OCI-LY7 (cell line): ENCODE measurements around the gene NCAN. TPM values are rescaled to one million over a fixed set of nuclear protein-coding genes. Genes with fewer than 3 reads are reported as not detected.

Experiments
- BruUV-seq: library from RNA; stranded (reverse); fragments of 400-500 nt; replicated peaks from 2 replicates; lab custom pipeline; 2021; lab: Mats Ljungman, UMichigan
- CTCF ChIA-PET: fragments of 300-600 bp; sonication (Branson Sonifier 250); formaldehyde crosslinking; loops from one replicate; lab custom pipeline; 2022; ENCODE audit warnings: antibody characterized with exemption; ENCODE audit not compliant: unreplicated experiment; lab: Charles Lee
- POLR2A ChIA-PET: fragments of 300-600 bp; sonication (Branson Sonifier 250); formaldehyde crosslinking; loops from one replicate; lab custom pipeline; 2022; ENCODE audit warnings: antibody characterized with exemption; lab: Charles Lee
- DNase-seq: peaks from one replicate; pipeline ENCODE4 v3.0.0-alpha.2; 2015; ENCODE audit warnings: low spot score
- H2AFZ ChIP-seq: fragments of 200-600 bp; sonication (generic), shearing (Covaris generic); 2 replicates; pipeline ENCODE4 v1.6.1; 2014; ENCODE audit warnings: mild to moderate bottlenecking, antibody characterized with exemption, low read length, moderate library complexity
- H3K27ac ChIP-seq: fragments of 200-600 bp; sonication (generic); 2 replicates; pipeline ENCODE4 v1.5.1; 2014; ENCODE audit warnings: mixed run types, low read depth, mild to moderate bottlenecking, moderate library complexity, low read length, inconsistent platforms; ENCODE audit not compliant: poor library complexity, severe bottlenecking
- H3K36me3 ChIP-seq: fragments of 200-600 bp; sonication (generic); 2 replicates; pipeline ENCODE4 v1.6.1; 2014; ENCODE audit warnings: mild to moderate bottlenecking, antibody characterized with exemption, low read length, moderate library complexity, mixed read lengths; ENCODE audit not compliant: insufficient read depth
- H3K4me1 ChIP-seq: fragments of 200-600 bp; sonication (generic); 2 replicates; pipeline ENCODE4 v1.5.1; 2014; ENCODE audit warnings: mild to moderate bottlenecking, low read length; ENCODE audit not compliant: insufficient read depth, poor library complexity, severe bottlenecking
- H3K4me2 ChIP-seq: fragments of 200-600 bp; sonication (generic); 2 replicates; pipeline ENCODE4 v1.6.1; 2014; ENCODE audit warnings: mild to moderate bottlenecking, low read length
- H3K4me3 ChIP-seq: fragments of 200-600 bp; sonication (generic); 2 replicates; pipeline ENCODE4 v1.5.1; 2014; ENCODE audit warnings: mild to moderate bottlenecking, low read depth, low read length; ENCODE audit not compliant: poor library complexity, severe bottlenecking
- H3K79me2 ChIP-seq: fragments of 200-600 bp; sonication (generic); 2 replicates; pipeline ENCODE4 v1.6.1; 2016; ENCODE audit warnings: low read depth, mild to moderate bottlenecking, low read length, moderate library complexity, mixed read lengths; ENCODE audit not compliant: insufficient read depth
- H3K9me2 ChIP-seq: fragments of 200-600 bp; sonication (generic); 2 replicates; pipeline ENCODE4 v1.6.1; 2016; ENCODE audit warnings: mild to moderate bottlenecking, low read length, mixed read lengths; ENCODE audit not compliant: insufficient read depth
- H3K9me3 ChIP-seq: fragments of 200-600 bp; sonication (generic); 2 replicates; pipeline ENCODE4 v1.6.1; 2014; ENCODE audit warnings: mild to moderate bottlenecking, mixed run types, low read length, mixed read lengths
- H4K20me1 ChIP-seq: fragments of 200-600 bp; sonication (generic); 2 replicates; pipeline ENCODE4 v1.6.1; 2014; ENCODE audit warnings: mild to moderate bottlenecking, antibody characterized with exemption, low read length, moderate library complexity, mixed read lengths; ENCODE audit not compliant: insufficient read depth
- EZH2phosphoT487 ChIP-seq: fragments of 200-600 bp; sonication (generic); IDR thresholded peaks from 2 replicates; pipeline ENCODE4 v1.6.1; 2018; ENCODE audit warnings: low read depth, borderline replicate concordance, mild to moderate bottlenecking, mixed run types, antibody characterized with exemption, low read length, moderate library complexity, mixed read lengths
- intact Hi-C: fragments of 100-400 bp; cut with micrococcal nuclease; formaldehyde crosslinking; loops from one replicate; pipeline ENCODE4 v1.10.0; 2022; ENCODE audit not compliant: unreplicated experiment
- total RNA-seq, 2 experiments: library from RNA; depleted of rRNA in 1 of 2; stranded (reverse); fragments of >200 nt in 1 of 2; shearing (Covaris generic) in 1 of 2; gene quantifications; 2 replicates each; pipeline ENCODE4 v1.2.3, GENCODE V29; 2014 to 2022
- TF ChIP-seq, protein P1 (sequence below): fragments of 200-600 bp; sonication (generic); conservative IDR thresholded peaks from 2 replicates; pipeline ENCODE4 v1.5.1; 2014; ENCODE audit warnings: mild to moderate bottlenecking, antibody characterized with exemption, low read length, moderate library complexity, mixed read lengths

The NCAN gene
- total RNA-seq, 2 experiments from 2014 or later, result not detected

DNA sequence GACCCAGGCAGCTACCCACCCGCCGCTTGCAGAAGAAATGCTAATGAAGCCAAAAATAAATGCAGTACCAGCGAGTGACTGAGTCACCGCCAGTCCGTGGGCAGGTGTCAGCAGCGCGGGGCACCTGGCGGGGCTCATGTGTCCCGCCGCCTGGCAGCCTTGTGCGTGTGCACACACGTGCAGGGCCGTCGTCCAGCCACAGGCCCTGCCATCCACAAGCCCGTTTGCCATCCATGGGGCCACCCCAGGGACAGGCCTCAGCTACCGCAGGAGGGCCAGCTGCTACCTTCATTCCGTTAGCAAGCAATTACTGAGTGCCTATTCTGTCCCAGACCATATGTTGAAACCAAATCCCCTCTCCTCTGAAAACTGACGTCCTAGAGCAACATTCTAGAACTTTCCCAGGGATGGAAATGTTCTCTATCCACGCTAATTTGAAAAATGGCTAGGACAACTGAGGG lies 20.5 kb downstream of the NCAN start:
- ChIA-PET POLR2A (no interaction called here), CTCF (no interaction called here)
- Histone ChIP-seq H3K9me3 (peaks cover 9% of the 10 kb centered on the region; the same call in 1 of the 2 replicates), H3K4me3 (no peak overlapping the region), H3K27ac (no peak overlapping the region), H4K20me1 (no peaks in the 10 kb centered on the region), H3K79me2 (no peaks in the 10 kb centered on the region), H3K4me2 (no peak overlapping the region), H2AFZ (no peak overlapping the region), H3K36me3 (no peaks in the 10 kb centered on the region), H3K9me2 (no peaks in the 10 kb centered on the region), H3K4me1 (no peaks in the 10 kb centered on the region)
- BruUV-seq, result no TSS peak
- no peak for DNase-seq
- TF ChIP-seq, protein P1, sequence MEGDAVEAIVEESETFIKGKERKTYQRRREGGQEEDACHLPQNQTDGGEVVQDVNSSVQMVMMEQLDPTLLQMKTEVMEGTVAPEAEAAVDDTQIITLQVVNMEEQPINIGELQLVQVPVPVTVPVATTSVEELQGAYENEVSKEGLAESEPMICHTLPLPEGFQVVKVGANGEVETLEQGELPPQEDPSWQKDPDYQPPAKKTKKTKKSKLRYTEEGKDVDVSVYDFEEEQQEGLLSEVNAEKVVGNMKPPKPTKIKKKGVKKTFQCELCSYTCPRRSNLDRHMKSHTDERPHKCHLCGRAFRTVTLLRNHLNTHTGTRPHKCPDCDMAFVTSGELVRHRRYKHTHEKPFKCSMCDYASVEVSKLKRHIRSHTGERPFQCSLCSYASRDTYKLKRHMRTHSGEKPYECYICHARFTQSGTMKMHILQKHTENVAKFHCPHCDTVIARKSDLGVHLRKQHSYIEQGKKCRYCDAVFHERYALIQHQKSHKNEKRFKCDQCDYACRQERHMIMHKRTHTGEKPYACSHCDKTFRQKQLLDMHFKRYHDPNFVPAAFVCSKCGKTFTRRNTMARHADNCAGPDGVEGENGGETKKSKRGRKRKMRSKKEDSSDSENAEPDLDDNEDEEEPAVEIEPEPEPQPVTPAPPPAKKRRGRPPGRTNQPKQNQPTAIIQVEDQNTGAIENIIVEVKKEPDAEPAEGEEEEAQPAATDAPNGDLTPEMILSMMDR, result no peak
- TF ChIP-seq EZH2phosphoT487, result no peak
- intact Hi-C loops, result no loop called here

DNA sequence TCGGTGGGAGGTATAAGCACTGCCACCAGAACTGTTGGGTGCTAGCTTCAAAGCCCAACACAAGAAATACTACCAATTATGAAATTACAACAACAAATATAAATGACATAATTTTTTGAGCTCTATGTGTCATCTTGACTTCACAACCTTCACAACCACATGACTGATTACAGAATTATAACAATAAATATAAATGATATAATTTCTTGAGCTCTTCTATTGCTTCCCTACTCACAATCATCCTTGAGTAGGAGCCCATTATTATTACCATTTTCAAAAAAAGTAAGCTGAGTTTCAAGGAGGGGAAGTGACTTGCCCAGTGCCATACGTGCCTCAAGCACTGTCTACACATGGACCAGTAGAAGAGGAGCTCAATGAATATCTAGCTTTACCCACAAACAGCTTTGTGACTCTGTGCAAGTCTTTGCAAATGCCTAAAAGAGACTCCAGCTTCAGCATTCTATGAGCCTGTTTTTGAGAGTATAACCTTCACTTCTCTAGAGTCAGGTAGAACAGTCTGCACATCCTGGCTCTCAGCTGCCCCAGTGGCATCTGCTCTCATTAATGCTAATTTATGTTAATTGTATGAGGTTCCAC lies 22.6 kb downstream of the NCAN start:
- intact Hi-C loops, result no loop called here
- POLR2A ChIA-PET, result interaction anchor here (0.5 to 1.0 kb wide), 3 partner anchors 58 to 268 kb away, joined by 3 read pairs; no protein-coding TSS in a partner anchor
- Histone ChIP-seq H3K4me2 (no peak overlapping the region), H3K27ac (no peak overlapping the region), H3K79me2 (no peaks in the 10 kb centered on the region), H3K4me1 (no peaks in the 10 kb centered on the region), H3K9me3 (peaks cover 9% of the 10 kb centered on the region; the same call in 1 of the 2 replicates), H2AFZ (no peak overlapping the region), H4K20me1 (no peaks in the 10 kb centered on the region), H3K9me2 (no peaks in the 10 kb centered on the region), H3K36me3 (no peaks in the 10 kb centered on the region), H3K4me3 (no peak overlapping the region)
- CTCF ChIA-PET, result no interaction called here
- no peak for DNase-seq
- BruUV-seq, result no TSS peak
- no peak for TF ChIP-seq EZH2phosphoT487
- TF ChIP-seq, protein P1, result no peak

GRCh38 chr19:19236173-19236572 lies 24.4 kb downstream of the NCAN start:
- no peaks in the 10 kb centered on the region for H3K4me1 ChIP-seq
- no peak for TF ChIP-seq EZH2phosphoT487
- TF ChIP-seq, protein P1, result no peak
- no peaks in the 10 kb centered on the region for H3K79me2 ChIP-seq
- DNase-seq, result no peak
- H3K4me2 ChIP-seq, result no peak overlapping the region
- intact Hi-C loops, result no loop called here
- H3K9me3 ChIP-seq, result peaks cover 9% of the 10 kb centered on the region; the same call in 1 of the 2 replicates
- H3K27ac ChIP-seq, result no peak overlapping the region
- no peaks in the 10 kb centered on the region for H3K9me2 ChIP-seq
- ChIA-PET CTCF (no interaction called here), POLR2A (no interaction called here)
- no peaks in the 10 kb centered on the region for H3K36me3 ChIP-seq
- H4K20me1 ChIP-seq, result no peaks in the 10 kb centered on the region
- H3K4me3 ChIP-seq, result no peak overlapping the region
- no peak overlapping the region for H2AFZ ChIP-seq
- BruUV-seq, result no TSS peak
